GM21360 (cell line): ENCODE data around the gene TAF4.

Experiments used
- ATAC-seq: cut with Tn5 transposase; IDR thresholded peaks from one replicate; pipeline ENCODE4 v1.9.1; 2021; ENCODE audit warnings: mild to moderate bottlenecking, moderate library complexity; ENCODE audit not compliant: unreplicated experiment

Gene TAF4

GRCh38 chr20:61936701-61937131 lies 129.0 kb downstream of the TAF4 start:
- no peak for ATAC-seq

- ATAC-seq = no peak
Observed at GRCh38 chr20:61935926-61936700, 129.6 kb downstream of the TAF4 start.

GRCh38 chr20:61934716-61935530 lies 130.8 kb downstream of the TAF4 start:
- no peak for ATAC-seq

GRCh38 chr20:61933951-61934715 lies 131.5 kb downstream of the TAF4 start:
- no peak for ATAC-seq

- ATAC-seq = no peak
Observed at GRCh38 chr20:61933481-61933950, 132.2 kb downstream of the TAF4 start.

- no peak for ATAC-seq
Observed at GRCh38 chr20:61932711-61933480, 132.8 kb downstream of the TAF4 start.

GRCh38 chr20:61932199-61932592 lies 133.5 kb downstream of the TAF4 start:
- no peak for ATAC-seq

GRCh38 chr20:61931476-61932198 lies 134.0 kb downstream of the TAF4 start:
- ATAC-seq = no peak

- ATAC-seq = no peak
Observed at GRCh38 chr20:61930776-61931475, 134.8 kb downstream of the TAF4 start.

GRCh38 chr20:61929971-61930666 lies 135.6 kb downstream of the TAF4 start:
- ATAC-seq = no peak

GRCh38 chr20:61929561-61929960 lies 136.1 kb downstream of the TAF4 start:
- no peak for ATAC-seq

- no peak for ATAC-seq
Observed at GRCh38 chr20:61927826-61928541, 137.7 kb downstream of the TAF4 start.

- ATAC-seq = no peak
Observed at GRCh38 chr20:61927193-61927825, 138.4 kb downstream of the TAF4 start.

- no peak for ATAC-seq
Observed at GRCh38 chr20:61926796-61927192, 138.9 kb downstream of the TAF4 start.

GRCh38 chr20:61926253-61926613 lies 139.4 kb downstream of the TAF4 start:
- no peak for ATAC-seq

GRCh38 chr20:61925555-61926252 lies 140.0 kb downstream of the TAF4 start:
- no peak for ATAC-seq
